Astrocyte (in vitro differentiated cells and primary cell): ENCODE results near the gene AMPD3.

Experiments used
- CTCF ChIP-seq: IDR thresholded peaks from 2 replicates; pipeline ENCODE4 v1.5.1; 2011; ENCODE audit warnings: low read depth, mild to moderate bottlenecking, inconsistent platforms, low read length, moderate library complexity; ENCODE audit not compliant: insufficient read depth
- EZH2 ChIP-seq: IDR thresholded peaks from 2 replicates; pipeline ENCODE4 v1.6.1; 2012; ENCODE audit warnings: mild to moderate bottlenecking, low read length, inconsistent platforms; ENCODE audit not compliant: insufficient read depth

- no peak for TF ChIP-seq CTCF
- no peak for TF ChIP-seq EZH2
Observed at GRCh38 chr11:10476927-10477689, 22.0 kb downstream of the AMPD3 start.
